Measurements from ENCODE around the gene RIMS1.

- no peak for TF ChIP-seq CTCF (IDR thresholded peaks at IDR 0.05; ENCODE audit: insufficient read depth, low read length, poor library complexity, severe bottlenecking)
- no peak for TF ChIP-seq EZH2phosphoT487 (conservative IDR thresholded peaks at IDR 0.05; ENCODE audit: low read length)
Observed at GRCh38 chr6:72374172-72374571, 487.8 kb downstream of the RIMS1 start.

Measured in SU-DHL-6 (cell line).